Stimulated activated CD4-positive, alpha-beta T cell treated with anti-CD3 and anti-CD28 coated beads, Interleukin-4, amount 100 ng/mL, for 24 hours (primary cell): ENCODE results near the gene CFAP100.

Experiments
- DNase-seq: peaks from one replicate; pipeline ENCODE4 v3.0.0-alpha.2; 2020

CFAP100 gene

DNA sequence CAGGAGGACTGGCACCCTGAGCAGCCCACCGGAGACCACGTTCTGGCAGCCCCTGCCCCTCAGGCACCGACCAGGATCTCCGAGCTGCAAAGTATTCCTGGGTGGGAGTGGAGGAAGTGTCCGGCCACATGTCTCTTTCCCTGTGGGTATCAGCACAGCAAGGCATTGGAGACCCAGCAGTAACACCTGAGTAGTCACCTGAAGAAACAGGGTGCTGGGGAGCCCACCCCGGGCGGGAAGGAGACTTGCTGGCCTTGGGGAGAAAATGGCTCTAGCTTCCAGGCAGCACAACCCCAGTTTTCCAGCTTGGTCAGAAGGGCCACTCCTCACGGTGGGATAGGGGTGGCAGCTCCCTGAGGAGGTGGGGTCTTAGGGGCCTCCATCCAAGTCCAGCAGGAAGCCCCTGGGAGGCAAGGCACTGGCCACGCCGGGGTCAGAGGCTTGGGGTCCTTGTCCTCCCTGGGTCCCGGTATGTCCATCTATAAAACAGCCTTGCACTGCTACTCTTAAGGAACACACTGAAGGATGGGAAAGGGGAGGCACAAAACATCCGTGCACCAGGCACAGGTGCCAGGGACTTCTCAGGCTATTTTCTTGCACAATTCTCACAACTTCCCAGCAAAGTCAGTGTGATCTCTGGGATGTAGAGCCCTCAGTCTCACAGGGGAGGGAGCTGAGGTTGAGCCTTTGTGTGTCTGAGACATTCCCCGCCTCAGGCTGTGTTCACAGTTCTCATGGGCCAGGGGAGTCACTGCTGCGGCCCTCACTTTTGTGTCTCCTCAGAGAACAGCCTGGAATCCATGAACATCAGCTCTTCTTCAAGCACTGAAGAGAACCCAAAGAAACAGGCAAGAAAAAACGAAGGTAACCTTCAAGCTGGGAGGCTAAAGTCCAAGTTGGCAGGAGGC, 11.9 kb downstream of the CFAP100 start:
- no peak for DNase-seq

DNA sequence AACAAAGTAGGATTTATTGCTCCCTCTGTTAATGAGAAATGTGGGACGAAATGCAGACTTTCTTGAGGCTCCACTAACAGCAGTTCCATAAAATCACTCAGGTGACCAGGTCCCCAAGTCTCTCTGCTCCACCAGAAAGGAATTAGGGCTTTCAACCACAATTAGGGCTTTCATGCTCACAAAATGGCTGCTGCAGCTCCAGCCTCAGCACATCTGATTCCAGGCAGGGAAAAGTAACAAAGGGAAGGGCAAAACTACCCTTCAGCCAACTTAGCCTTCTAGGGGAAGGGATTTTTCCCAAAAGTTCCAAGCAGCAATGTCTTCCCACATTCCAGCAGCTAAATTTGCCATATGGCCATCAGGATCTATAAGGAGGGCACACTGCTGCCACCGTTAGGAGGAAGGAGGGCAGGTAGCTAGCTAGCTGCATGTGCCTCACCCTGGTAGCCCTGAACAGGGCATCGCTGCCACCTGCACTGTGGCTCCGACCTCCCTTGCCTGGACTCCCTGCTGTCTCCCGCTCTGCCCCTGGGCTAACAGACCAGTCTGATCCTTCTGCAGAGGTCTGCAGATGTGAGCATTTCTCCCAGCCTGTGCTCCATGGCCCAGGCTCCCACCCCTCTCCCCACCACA, 12.8 kb downstream of the CFAP100 start:
- DNase-seq: no peak

DNA sequence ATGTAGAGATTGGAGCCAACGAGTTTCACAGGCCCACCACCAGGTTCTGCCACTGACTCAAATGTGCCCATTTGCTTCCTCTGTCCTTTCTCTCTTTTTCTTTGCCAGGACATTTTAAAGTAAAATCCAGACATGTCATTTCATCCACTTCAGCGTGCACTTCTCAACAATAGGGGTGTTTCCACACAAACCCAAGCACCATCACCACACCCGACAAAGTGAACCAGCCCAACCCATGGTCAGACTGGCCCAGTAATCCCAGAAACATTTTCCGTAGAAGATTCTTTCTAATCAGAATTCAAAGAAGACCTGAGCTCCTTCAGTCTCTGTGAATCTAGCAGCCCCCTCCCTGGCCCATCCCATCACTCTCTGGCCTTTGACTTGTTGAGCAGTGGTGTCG, 13.4 kb downstream of the CFAP100 start:
- no peak for DNase-seq

DNA sequence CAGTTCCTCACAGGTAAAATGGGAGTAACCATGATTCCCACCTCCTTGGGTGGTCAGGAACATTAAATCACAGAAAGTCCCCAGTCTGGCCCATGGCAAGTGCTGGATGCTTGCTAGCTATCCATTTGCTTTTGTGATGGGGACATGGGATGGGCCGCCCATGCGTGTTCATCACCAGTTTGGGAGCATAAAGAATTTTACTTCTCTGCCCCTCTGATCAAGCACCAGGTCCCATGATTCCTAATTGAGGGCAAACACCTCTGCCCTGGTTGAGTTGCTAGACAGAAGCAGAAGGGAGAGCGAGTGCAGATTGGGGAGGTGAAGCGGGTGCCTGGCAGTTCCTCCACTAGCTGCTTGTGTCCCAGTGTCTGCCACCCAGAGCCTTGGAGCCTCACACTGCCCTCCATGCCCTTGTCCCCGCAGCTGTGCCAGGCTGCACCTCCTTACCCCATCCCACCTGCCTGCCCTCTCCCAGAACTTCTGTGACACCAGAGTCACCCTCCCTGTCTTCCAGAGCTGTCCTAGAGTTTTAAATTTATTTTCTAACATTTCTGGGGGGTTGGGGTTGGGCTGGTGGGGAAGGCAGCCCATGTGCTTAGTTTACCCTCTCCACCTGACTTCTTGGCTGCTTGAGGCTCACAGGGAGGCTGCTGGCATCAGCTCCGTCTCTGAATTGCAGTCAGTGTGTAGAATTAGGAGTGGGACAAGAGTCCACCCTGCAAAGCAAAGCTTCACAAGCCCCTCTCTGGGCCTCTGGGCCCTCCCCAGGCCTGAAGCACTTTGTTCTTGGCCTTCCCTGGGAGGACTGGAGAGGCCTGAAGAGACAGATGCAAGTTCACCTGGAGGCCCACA, 18.4 kb downstream of the CFAP100 start:
- no peak for DNase-seq

DNA sequence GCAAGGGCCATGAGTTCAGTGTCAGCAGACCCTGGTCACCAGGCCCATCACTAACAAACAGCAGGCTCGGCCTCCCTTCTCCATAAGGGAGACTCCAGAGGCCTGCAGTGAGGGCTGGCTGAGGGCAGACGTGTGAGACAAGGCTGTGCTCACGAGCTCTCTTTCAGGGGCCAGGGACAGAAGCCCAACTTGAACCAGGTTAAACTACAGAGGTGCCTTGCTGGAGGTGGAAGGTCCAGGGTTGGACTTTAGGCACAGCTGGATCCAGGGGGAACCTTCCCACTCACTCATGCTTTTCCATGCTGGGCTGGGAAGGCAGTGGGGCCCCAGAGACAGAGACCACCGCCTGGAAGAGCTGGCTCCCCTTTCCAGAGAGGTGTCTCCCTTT, 19.0 kb downstream of the CFAP100 start:
- DNase-seq: no peak

DNA sequence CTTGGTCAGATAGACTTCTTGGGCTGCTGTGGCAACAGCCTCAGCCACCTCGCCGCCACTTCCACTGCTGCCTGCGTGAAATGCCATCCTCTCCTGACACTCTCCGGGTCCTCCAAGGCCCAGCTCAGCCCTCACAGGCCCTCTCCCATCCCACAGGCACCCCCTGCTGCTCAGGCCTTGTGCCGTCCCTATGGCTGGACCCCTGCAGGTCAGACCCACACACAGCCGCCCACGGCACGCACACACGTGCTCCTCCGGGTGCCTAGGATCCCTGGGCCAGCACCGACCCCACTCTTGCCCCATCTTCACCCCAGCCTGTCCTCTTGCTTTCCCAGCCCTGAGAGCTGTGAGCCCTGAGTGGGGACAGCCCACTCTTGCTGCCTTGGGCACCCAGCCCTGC, 19.7 kb downstream of the CFAP100 start:
- DNase-seq: no peak

DNA sequence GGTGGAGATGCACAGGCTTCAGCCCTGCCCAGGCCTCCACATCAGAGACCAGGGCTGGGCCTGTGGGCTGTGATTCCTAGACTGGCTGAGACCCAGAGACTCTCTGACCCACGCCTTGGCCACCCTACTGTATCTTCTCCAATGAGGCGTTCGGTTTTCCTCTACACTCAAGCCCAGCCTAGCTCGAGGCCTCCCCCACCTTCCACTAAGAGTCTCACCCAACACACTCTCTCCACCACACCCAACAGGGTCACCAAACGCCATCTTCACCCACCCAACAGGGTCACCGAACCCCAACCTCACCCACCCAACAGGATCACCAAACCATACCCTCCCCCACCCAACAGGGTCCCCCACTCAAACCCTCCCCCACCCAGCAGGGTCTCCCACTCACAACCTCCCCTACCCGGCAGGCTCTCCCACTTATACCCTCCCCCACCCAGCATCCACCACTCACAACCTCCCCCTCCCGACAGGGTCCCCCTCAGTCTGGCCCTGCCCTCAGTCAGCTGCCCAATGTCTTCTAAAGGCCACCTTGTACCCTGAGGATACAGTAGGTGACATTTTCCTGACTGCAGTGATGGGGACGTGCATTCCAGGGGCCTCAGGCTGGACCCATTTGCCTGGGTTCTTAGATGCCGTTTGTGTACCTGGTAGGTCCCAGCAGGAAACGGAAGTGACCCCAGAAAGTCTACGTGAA, 20.4 kb downstream of the CFAP100 start:
- DNase-seq: no peak

DNA sequence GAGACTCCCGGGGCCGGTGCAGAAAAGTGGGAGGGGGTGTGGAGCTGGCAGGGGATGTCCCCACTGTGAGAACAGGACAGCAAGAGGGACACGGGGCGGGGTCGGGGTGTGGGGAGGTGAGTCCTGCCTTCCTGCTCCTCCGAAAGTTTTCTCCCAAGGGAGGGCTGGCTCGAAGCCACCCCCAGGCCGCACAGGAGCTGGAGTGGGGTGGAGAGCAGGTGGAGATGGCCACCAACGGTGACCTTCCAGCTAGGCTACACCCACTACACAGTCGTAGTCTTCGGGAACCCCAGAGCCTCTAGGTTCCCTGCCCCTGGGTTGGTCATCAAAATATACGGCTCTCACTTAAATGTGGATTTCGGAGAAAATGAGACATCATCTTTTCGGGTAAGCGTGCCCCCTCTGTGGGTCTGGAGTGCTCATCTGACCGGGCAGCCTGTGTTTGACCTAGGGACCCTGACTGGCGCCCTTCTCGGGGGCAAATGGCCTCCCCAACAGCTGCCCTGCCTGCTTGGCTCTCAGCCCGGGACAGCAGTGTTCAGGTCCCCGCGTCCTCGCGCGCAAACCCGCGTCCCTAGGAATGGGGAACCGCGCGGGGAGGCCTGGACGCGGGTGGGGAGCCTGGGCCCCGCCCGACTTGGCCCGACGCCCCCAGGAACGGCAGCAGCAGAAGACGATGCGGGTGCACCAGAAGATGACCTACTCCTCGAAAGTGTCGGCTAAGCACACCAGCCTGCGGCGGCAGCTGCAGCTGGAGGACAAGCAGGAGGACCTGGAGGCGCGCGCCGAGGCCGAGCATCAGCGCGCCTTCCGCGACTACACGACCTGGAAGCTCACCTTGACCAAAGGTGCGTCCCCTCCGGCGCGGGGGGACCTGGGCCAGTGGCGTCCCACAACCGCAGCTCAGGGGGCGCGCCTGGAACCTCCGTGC, 21.2 kb downstream of the CFAP100 start:
- DNase-seq: no peak

DNA sequence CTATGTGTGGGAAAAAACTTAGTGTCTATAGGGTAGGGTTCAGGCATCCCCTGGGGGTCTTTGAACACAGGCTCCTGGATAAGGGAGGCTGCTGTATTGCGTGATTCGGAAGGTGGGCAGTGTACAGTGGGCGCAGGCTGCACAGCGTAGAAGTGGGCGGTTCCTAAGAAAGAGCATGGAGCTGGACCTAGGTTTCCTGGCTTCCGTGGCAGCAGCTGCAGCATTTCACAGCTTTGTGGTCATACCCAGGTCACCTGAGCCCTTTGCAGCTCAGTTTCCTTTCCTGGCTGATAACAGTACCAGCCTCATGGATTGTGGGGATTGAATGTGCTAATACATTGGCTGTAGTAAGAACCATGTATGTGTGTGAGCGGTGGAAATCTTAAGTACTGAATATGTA, 22.2 kb downstream of the CFAP100 start:
- no peak for DNase-seq

DNA sequence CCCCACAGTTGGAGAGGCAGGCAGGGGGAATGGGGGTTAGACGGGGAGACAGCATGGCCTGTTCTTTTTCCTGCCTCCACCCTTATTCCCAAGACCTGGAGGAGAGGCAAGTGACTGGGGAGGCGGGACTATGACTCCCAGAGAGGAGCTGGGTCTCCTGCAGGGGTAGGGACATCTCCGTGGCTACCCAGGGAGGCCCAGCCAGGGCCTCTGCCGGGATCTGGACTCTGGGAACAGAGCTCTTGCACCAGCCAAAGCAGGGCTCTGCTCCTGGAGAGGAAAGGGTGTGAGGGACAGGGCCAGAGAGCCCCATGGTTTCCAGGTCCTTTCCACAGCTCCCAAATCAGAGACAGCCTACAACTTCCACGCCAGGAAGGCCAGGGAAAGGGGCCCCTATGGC, 22.8 kb downstream of the CFAP100 start:
- DNase-seq: no peak

DNA sequence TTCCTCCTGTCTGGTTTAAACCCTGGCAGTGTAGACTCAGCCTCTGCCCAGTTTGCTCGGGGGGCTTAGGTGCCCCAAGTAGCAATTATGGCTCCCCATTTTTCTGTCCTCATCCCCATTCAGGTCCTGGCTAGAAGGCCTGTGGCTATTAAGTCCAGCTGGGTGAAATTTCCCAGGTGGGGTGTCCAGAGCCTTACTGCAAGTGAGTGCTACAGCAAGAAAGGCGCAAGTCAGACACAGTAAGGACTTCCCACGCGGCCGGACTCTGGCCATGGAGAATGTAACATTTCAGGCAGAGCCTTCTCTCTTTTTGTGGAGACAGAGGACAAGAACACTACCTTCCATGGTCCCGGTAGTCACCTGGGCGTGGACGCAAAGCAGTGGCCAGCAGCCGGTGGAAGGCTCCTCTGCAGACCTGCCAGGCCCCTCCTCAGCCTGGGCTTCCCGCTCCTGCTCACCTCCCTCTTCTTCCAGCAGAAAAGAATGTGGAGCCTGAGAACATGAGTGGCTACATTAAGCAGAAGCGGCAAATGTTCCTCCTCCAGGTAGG, 23.3 kb downstream of the CFAP100 start:
- DNase-seq: no peak

DNA sequence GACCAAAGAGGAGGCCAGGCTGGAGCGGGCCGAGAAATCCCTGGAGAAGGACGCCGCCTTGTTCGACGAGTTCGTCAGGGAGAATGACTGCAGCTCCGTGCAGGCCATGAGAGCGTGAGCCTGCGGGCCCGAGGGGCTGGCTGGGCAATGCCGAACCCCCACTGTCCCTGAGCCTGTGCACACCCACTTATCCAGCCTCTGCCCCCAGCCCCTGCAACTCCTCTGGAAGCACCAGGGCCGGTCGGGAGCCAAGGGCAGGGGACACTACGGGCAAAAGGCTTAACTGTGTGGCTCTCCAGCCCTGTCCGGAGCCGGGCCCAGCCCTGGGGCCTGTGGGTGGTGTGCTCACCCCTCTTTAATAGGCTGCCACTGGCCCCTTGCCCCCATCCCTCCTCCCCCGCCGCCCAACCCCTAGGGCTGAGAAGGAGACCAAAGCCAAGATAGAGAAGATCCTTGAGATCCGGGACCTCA, 24.0 kb downstream of the CFAP100 start:
- no peak for DNase-seq

DNA sequence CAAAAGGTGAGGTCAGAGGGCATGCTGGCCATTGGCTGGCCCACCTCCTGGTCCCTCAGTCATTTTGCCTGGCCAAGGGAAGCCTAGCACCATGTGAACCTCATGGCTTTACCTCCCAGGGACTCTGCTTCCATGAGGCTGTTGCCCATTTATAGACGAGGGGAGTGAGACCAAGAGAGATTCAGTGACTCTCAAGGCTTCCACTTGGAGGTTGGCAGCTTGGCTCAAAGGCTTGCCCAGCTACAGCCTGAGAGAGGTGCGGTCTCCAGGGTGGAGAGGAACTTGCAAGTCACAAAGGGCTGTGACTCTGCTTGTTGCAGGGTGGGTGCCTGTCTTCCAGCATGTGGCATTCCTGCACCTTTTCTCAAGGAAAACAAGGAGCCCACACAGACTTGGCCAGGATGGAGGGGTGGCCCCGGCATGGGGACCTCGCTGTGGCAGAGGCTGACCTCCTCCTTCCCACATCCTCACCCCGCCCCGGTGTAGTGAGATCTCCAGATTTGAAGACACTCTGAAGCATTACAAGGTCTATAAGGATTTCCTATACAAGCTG, 24.5 kb downstream of the CFAP100 start:
- no peak for DNase-seq

DNA sequence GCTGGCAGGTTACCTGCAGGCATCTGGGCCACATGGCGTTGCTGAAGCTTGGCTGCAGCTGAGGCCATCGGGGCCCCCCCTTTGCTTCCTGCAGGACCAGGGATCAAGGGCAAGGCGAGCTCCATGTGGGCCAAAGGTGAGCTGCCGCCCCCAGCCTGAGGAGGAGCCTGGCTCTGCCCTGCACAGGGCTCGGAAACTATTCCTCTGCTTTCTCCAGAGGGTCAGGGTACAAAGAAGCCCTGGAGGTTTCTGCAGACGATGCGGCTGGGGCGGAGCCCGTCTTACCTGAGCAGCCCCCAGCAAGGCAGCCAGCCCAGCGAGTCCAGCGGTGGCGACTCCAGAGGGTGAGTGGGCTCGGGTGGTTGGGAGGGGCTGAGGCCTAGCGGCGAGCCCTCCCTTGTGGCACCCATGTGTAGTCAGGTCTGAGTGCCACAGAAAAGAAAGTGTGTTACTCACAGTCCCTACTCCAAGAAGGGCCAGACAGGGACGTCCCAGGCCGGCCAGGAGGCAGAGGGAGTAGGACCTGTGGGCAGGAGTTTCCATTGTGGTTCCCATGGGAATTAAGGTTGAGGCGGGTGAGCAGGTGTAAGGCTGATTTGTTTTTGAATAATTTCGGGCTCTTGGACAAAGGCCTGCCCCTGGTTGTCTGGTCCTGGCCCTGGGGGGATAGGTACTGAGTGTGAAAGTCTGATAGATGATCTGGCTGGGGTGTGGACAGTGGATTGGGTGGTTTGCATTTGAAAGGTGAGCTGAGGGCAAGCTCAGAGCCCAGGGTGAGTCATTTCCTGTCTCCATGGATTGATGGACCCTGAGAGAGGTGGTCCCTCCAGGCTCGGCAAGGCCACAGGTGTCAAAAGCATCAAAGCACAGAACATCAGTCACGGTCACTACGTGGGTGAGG, 25.4 kb downstream of the CFAP100 start:
- no peak for DNase-seq

DNA sequence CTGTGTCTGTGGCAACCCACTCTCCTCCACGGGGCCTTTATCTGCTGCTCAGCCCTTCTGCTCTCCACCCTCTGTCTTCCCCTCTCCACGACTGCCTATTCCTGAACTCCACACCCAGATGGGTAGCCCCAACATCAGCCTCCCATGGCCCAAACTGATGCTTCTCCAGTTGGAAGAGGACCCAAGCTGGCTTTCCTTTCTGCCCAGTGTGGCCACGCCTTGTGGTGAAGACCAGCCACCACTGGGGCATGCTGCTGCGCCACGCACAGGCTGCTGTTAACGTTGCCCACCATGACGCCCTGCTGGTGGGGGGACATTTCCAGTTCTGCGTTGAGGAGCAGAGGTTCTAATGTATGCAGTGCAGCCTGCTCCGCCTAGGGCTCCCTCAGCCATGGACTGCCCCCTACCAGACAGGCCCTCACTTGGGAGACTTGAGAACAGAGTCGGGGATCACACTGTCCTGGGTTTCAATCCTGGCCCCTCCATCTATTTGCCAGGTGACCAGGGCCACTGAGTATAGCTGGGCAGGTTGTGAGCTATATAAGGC, 26.9 kb downstream of the CFAP100 start:
- no peak for DNase-seq

DNA sequence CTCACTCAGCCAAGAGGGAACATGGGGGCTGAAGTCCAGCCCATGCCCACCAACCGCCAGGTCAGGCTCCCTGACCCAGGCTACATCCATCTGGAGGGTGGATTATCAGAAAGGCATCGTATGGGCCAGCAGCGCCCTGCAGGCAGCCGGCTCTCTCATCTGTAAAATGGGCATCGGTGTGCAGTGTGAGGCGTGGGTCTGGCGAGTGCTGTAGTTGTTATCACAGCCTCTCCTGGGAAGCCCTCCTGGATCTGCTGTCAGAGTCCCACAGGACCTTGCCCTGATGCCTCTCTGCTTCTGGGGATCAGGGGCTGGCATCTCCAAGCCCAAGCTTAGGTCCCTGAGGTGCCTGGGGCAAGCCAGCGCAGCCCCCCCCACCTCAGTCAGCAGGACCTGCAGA, 27.4 kb downstream of the CFAP100 start:
- no peak for DNase-seq

DNA sequence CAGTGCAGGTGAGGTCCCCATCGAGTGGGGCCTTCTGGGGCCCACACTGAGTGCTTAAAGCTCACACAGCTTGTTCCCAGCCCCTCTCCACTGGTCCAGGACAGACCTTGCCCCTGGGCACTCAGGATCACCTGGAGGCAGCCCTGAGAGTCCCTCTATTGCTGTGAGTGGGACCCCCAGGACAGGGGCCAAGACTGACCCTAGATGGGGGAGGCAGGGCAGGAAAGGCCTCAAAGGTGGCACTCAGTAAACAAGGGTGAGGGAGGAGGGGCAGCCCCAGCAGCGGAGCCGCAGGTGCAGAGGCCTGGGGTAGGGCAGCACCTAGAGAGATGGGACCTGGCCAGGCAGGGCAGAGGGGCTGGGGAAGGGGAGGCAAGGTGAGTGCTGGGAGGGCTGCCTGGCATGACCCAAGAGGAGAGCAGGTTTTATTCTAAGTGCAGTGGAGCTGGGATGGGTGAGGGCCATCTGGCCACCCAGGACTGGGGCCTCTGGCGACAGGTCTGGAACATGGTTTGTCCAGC, 27.9 kb downstream of the CFAP100 start:
- DNase-seq: no peak

DNA sequence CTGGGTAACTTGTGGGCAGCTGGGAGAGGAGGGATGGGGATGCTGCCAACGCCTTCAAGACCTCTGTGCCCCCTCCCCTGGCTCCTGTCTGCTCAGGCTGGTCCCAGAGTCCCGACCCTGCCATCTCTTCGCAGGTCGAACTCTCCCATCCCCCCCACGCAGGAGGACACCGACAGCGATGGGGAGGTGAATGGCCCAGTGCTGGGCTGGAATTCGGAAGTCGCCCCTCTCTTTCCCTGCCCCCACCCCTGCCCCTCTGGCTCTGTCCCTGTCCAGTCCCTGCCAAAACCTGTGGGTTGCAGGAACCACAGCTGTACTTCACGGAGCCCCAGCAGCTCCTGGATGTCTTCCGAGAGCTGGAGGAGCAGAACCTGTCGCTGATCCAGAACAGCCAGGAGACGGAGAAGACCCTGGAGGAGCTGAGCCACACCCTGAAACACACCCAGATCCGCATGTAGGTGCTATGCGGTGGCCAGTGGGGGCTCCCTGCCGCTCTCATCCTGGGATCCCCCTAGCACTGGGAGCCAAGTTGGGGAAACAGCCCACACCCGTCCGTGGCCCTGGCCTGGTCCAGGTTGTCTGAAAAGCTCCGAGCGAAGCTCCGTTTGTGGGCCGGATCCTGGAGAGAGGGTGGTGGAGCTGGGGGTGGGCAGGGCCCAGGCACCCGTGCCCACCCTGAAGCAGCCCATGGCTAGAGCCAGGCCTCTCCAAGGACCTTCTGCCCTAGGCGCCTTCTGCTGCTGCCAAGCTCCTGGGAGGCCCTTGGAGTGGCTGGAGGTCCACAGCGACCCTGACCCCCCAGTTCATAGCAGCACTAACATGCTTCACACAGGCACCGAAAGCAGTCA, 28.7 kb downstream of the CFAP100 start:
- no peak for DNase-seq
